ENCODE data around the gene ZSWIM1. TPM values are rescaled to one million over a fixed set of nuclear protein-coding genes. Genes with fewer than 3 reads are reported as not detected.

The ZSWIM1 gene
- total RNA-seq, 4 donors from 2014 or later = 9.7 to 18.4 (median 15.0) TPM

DNA sequence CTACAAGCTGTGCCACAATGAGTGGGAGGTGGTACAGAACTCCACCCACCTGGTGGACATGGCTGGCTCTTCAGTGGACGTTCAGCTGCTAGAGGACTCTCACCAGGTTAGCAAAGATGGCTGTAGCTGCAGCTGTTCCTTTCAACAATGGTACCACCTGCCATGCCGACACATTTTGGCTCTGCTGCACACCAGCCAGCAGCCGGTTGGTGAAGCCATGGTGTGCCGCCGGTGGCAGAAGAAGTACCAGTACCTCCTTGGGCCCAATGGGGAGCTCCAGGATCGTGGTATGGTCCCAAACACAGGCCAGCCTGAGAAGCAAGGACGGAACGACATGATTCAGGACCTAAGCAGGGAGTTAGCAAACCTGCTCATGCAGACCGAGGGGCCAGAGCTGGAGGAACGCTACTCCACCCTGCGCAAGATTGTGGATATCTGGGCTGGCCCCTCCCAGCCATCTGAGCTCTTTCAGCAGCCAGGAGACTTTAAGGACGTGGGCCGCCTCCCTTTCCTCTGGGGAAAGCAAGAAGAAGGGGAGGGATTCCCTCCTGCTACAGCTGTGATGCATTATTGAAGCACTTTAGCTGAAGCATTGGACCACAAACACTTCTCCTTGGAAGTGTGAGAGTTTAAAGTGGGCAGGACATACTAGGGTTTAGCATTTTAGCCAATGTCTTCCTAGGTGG lies 2.8 kb upstream of the ZSWIM1 start:
- WGBS = 71% methylated on average over 13 of the region's 13 CpGs
- Histone ChIP-seq H3K9me3 (no peaks in the 10 kb centered on the region), H3K27me3 (no peaks in the 10 kb centered on the region), H3K4me1 (peaks cover 24% of the 10 kb centered on the region), H3K36me3 (peaks cover 25% of the 10 kb centered on the region), H3K27ac (no peak overlapping the region), H3K4me3 (no peak overlapping the region)
- DNase-seq (ENCODE audit: low spot score in 2 of 2) = no peak
- TF ChIP-seq POLR2AphosphoS5 (IDR thresholded peaks at IDR 0.05) (no peak), EP300 (IDR thresholded peaks at IDR 0.05) (no peak), POLR2A (IDR thresholded peaks at IDR 0.05) (no peak)
- TF ChIP-seq, protein P1, sequence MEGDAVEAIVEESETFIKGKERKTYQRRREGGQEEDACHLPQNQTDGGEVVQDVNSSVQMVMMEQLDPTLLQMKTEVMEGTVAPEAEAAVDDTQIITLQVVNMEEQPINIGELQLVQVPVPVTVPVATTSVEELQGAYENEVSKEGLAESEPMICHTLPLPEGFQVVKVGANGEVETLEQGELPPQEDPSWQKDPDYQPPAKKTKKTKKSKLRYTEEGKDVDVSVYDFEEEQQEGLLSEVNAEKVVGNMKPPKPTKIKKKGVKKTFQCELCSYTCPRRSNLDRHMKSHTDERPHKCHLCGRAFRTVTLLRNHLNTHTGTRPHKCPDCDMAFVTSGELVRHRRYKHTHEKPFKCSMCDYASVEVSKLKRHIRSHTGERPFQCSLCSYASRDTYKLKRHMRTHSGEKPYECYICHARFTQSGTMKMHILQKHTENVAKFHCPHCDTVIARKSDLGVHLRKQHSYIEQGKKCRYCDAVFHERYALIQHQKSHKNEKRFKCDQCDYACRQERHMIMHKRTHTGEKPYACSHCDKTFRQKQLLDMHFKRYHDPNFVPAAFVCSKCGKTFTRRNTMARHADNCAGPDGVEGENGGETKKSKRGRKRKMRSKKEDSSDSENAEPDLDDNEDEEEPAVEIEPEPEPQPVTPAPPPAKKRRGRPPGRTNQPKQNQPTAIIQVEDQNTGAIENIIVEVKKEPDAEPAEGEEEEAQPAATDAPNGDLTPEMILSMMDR (IDR thresholded peaks at IDR 0.05) = no peak

DNA sequence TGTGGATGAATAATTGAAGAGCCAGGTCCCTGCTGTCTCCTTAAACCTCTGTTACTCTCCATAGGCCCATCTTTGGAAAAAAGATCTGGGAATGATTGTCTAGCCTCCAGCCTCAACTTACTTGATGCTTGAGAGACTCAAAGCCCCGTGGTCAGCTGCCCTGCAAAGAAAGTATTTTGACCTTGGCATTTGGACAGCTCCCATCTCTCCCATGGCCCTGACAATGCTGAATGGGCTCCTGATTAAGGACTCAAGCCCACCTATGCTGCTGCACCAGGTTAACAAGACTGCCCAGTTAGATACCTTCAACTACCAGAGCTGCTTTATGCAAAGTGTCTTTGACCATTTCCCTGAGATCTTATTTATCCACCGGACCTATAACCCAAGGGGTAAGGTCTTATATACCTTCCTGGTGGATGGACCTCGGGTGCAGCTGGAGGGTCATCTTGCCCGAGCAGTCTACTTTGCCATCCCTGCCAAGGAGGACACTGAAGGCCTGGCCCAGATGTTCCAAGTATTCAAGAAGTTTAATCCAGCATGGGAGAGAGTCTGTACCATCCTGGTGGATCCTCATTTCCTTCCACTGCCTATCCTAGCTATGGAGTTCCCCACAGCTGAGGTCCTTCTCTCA lies 1.6 kb downstream of the ZSWIM1 start:
- Histone ChIP-seq H3K27ac (no peak overlapping the region), H3K4me1 (peaks cover 28% of the 10 kb centered on the region), H3K27me3 (no peaks in the 10 kb centered on the region), H3K4me3 (no peak overlapping the region), H3K9me3 (no peaks in the 10 kb centered on the region), H3K36me3 (peaks cover 48% of the 10 kb centered on the region)
- no peak for DNase-seq (ENCODE audit: low spot score in 2 of 2)
- 86% methylated on average over 4 of the region's 4 CpGs for WGBS
- TF ChIP-seq EP300 (IDR thresholded peaks at IDR 0.05) (no peak), POLR2A (IDR thresholded peaks at IDR 0.05) (no peak), POLR2AphosphoS5 (IDR thresholded peaks at IDR 0.05) (no peak)
- TF ChIP-seq, protein P1 (IDR thresholded peaks at IDR 0.05) = no peak

DNA sequence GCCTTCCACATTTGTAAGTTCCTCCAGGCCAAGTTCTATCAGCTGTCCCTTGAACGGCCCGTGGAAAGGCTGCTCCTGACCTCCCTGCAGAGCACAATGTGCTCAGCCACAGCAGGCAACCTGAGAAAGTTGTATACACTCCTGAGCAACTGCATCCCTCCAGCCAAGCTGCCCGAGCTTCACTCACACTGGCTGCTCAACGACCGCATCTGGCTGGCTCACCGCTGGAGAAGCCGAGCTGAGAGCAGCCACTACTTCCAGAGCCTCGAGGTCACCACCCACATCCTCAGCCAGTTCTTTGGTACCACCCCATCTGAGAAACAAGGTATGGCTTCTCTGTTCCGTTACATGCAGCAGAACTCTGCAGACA lies 2.1 kb downstream of the ZSWIM1 start:
- Histone ChIP-seq H3K27ac (no peak overlapping the region), H3K9me3 (no peaks in the 10 kb centered on the region), H3K36me3 (peaks cover 44% of the 10 kb centered on the region), H3K4me3 (no peak overlapping the region), H3K27me3 (no peaks in the 10 kb centered on the region), H3K4me1 (peaks cover 28% of the 10 kb centered on the region)
- WGBS = 87% methylated on average over 8 of the region's 9 CpGs
- no peak for DNase-seq (ENCODE audit: low spot score in 2 of 2)
- TF ChIP-seq, protein P1 (IDR thresholded peaks at IDR 0.05) = no peak
- TF ChIP-seq POLR2AphosphoS5 (IDR thresholded peaks at IDR 0.05) = no peak
- TF ChIP-seq POLR2A (IDR thresholded peaks at IDR 0.05) = no peak
- no peak for TF ChIP-seq EP300 (IDR thresholded peaks at IDR 0.05)

DNA sequence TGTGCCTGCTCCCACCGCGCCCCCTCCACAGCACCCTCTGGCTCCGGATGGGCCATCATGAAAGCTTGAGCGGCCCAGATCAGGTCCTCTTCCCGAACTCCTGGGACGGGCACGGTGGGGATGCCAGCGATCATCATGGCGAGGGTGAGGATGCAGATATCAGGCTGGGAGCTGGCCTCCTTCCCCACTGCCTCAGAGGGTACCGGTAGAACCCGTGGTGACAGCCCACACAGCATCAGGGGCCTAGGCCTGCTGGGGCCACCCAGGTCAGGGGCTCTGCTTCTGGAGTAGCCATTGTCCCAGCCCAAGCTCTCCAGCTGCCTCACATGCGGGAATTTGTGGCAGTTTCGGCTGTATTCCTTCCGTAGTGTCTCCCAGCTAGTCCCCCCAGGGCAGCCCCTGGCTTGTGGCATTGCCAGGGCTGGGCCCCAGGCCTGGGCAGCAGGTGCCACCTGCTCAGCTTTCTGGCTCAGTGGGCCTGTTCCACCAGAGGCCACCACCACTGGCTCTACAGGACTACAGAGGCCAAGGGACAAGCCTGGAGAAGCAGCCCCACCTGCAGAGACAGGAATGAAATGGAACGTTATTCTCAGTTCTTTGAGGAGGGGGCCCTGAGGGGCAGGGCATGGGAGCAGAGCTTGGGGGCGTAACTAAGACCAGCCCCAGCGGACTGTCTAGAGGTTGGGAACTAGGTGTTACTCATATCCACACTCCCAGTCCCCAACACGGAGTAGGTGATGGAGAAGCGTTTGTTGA lies 5.7 kb downstream of the ZSWIM1 start:
- H3K4me1 ChIP-seq = peaks cover 29% of the 10 kb centered on the region
- peaks cover 37% of the 10 kb centered on the region for H3K36me3 ChIP-seq
- H3K27me3 ChIP-seq = no peaks in the 10 kb centered on the region
- no peak for DNase-seq (ENCODE audit: low spot score in 2 of 2)
- H3K27ac ChIP-seq = no peak overlapping the region
- 87% methylated on average over 16 of the region's 19 CpGs for WGBS
- no peaks in the 10 kb centered on the region for H3K9me3 ChIP-seq
- no peak overlapping the region for H3K4me3 ChIP-seq
- TF ChIP-seq POLR2AphosphoS5 (IDR thresholded peaks at IDR 0.05) (no peak), EP300 (IDR thresholded peaks at IDR 0.05) (no peak), POLR2A (IDR thresholded peaks at IDR 0.05) (no peak)
- TF ChIP-seq, protein P1 (IDR thresholded peaks at IDR 0.05) = no peak

DNA sequence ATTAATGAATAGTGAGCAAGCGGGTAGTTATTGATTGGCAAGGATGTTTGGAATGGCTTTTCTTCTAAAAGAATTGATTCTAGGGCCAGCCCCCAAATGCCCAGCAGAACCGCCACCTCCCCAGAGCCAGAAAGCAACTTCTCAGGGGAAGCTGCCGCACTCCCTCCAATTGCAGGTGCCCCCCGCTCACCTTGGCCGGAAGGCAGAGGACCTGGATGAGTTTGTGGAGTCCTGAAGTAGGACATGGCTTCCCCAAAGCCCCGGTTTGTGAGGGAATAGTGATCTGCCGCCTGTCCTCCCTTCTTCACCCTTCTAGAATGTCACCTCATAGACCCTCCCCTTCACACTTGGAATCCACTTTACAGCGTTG lies 6.3 kb downstream of the ZSWIM1 start, which contains the start of gene SPATA25:
Gene SPATA25 (minus strand): TSS at position 277 of the 370 bp plus-strand sequence. CDS start 32 bp downstream, at position 245.
- Histone ChIP-seq H3K4me1 (peaks cover 29% of the 10 kb centered on the region), H3K36me3 (peaks cover 36% of the 10 kb centered on the region), H3K9me3 (no peaks in the 10 kb centered on the region), H3K27ac (no peak within 1 kb of the TSS), H3K4me3 (no peak within 1 kb of the TSS), H3K27me3 (no peaks in the 10 kb centered on the region)
- TF ChIP-seq EP300 (IDR thresholded peaks at IDR 0.05) (no peak), POLR2A (IDR thresholded peaks at IDR 0.05) (no peak), POLR2AphosphoS5 (IDR thresholded peaks at IDR 0.05) (no peak)
- TF ChIP-seq, protein P1 (IDR thresholded peaks at IDR 0.05) = no peak
- DNase-seq (ENCODE audit: low spot score in 2 of 2) = no peak
- 90% methylated on average over 8 of the region's 8 CpGs for WGBS

All from suprapubic skin (tissue), 4 donors.